Measurements from ENCODE around the gene HHATL. TPM values are rescaled to one million over a fixed set of nuclear protein-coding genes. Genes with fewer than 3 reads are reported as not detected.
A peak's percentile ranks its signal among the peaks of the same experiment; 100 is the strongest.

Gene HHATL
- total and polyA plus RNA-seq, 9 donors, result 0.12 to 1.3 (median 0.52) TPM; not detected in 5

DNA sequence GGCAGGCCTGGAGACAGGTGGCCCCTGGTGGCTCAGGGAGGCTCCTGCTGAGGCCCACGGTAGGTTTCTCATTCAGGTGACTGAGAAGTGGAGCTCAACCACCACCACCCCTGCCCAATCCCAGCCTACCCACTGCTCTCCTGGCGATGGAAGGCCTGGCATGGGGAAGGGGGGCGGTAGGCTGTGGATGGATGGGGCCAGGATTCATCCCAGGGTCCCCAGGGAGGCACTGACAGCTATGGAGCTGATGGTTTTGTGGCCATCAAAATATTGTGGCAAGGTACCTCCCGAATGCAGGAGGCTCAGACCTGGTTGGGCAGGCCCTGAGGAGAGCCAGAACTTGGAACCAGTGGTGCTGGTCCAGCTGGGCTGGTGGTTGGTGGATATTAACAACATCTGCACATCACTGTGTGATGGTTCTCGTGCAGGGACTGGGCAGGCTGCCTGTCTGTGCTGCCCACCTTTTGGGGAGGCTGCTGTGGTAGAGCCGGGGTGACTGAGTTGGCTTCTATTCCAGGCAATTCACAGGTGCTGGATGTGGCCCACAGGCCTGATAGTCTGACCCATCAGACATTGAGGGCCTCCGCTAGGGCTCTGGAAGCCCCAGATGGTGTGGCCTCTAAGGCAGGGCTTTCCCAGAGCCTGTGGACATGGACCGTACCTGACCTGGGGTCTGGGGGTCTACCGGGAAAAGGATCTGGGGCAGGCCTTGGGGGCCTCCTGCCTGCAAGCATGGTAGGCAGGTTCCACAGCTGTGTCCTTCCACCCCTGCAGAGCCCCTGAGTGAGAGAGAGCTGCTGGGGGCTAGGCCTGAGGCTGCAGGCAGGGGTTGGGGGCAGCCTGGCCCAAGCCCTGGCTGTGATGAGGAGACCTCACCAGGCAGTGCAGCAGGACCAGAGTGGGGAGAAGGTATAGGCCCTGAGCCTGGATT lies 45.7 kb downstream of the HHATL start:
- peak in 2 of 5 donors; percentile 10 to 21 for DNase-seq
- H3K4me1 ChIP-seq (ENCODE audit: insufficient read depth), result peaks cover 14% of the 10 kb centered on the region
- no peaks in the 10 kb centered on the region for H3K9me3 ChIP-seq
- H3K27ac ChIP-seq, result no peak overlapping the region
- 80 to 89% (median 87%) methylated on average over 8 to 9 of the region's 9 CpGs for WGBS, 3 donors
- TF ChIP-seq, protein P1, sequence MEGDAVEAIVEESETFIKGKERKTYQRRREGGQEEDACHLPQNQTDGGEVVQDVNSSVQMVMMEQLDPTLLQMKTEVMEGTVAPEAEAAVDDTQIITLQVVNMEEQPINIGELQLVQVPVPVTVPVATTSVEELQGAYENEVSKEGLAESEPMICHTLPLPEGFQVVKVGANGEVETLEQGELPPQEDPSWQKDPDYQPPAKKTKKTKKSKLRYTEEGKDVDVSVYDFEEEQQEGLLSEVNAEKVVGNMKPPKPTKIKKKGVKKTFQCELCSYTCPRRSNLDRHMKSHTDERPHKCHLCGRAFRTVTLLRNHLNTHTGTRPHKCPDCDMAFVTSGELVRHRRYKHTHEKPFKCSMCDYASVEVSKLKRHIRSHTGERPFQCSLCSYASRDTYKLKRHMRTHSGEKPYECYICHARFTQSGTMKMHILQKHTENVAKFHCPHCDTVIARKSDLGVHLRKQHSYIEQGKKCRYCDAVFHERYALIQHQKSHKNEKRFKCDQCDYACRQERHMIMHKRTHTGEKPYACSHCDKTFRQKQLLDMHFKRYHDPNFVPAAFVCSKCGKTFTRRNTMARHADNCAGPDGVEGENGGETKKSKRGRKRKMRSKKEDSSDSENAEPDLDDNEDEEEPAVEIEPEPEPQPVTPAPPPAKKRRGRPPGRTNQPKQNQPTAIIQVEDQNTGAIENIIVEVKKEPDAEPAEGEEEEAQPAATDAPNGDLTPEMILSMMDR (IDR thresholded peaks at IDR 0.05), result no peak
- no peak for TF ChIP-seq EP300 (IDR thresholded peaks at IDR 0.05)
- no peak for TF ChIP-seq POLR2A (IDR thresholded peaks at IDR 0.05)
- H3K27me3 ChIP-seq, result no peaks in the 10 kb centered on the region
- intact Hi-C loops (cut with DNase I), result loop anchor here in 1 of 4 donors (10.0 kb wide), 1 partner anchor 88 kb away; no protein-coding TSS in a partner anchor
- H3K4me3 ChIP-seq, result no peak overlapping the region
- no peaks in the 10 kb centered on the region for H3K36me3 ChIP-seq

GRCh38 chr3:42655980-42656679 lies 46.5 kb downstream of the HHATL start:
- TF ChIP-seq EP300 (IDR thresholded peaks at IDR 0.05), result no peak
- TF ChIP-seq, protein P1 (IDR thresholded peaks at IDR 0.05), result no peak
- TF ChIP-seq POLR2A (IDR thresholded peaks at IDR 0.05), result no peak
- Histone ChIP-seq H3K4me1 (ENCODE audit: insufficient read depth) (peaks cover 16% of the 10 kb centered on the region), H3K36me3 (no peaks in the 10 kb centered on the region), H3K27ac (peak overlapping the region in 1 of 2 donors; percentile 95), H3K27me3 (no peaks in the 10 kb centered on the region), H3K4me3 (no peak overlapping the region), H3K9me3 (no peaks in the 10 kb centered on the region)
- intact Hi-C loops (cut with DNase I), result loop anchor here in 1 of 4 donors (10.0 kb wide), 1 partner anchor 89 kb away; no protein-coding TSS in a partner anchor
- 77 to 85% (median 82%) methylated on average over 6 of the region's 6 CpGs for WGBS, 3 donors
- peak in 3 of 5 donors; percentile 18 to 45 (median 31) for DNase-seq

DNA sequence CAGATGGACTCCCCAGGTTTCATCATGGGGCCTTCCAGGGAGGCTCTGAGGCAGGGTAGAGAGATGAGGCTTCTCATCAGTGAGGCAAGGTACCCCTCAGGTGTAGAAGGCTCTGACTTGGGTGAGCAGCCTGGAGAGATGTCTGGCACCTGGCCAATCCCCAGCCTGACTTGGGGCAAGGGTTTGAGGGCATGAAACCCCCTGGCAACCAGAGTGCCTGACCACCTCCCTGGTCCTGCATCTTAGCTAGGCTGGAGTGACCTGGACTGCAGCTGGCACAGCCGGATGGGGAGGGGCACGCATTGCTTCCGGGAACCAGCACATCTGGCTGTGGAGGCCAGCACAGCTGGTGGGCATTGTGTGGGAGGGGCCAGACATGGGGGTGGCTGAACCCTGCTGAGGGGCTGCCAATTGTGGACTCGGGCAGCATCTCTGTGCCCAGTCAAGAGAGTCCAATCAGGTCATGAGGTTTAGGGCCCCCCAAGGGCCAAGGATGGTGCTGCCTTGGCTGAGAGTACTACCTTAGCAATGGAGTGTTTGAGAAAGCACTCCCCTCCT lies 47.2 kb downstream of the HHATL start:
- no peaks in the 10 kb centered on the region for H3K27me3 ChIP-seq
- peak; percentile 51 to 78 (median 71) for DNase-seq
- H3K36me3 ChIP-seq, result no peaks in the 10 kb centered on the region
- H3K27ac ChIP-seq, result peak overlapping the region; percentile 95 to 98
- intact Hi-C loops (cut with DNase I), result loop anchor here in 1 of 4 donors (10.0 kb wide), 1 partner anchor 89 kb away; no protein-coding TSS in a partner anchor
- WGBS, 3 donors, result 26 to 46% (median 29%) methylated on average over 4 of the region's 4 CpGs
- TF ChIP-seq, protein P1 (IDR thresholded peaks at IDR 0.05), result no peak
- TF ChIP-seq EP300 (IDR thresholded peaks at IDR 0.05) (no peak), POLR2A (IDR thresholded peaks at IDR 0.05) (no peak)
- no peaks in the 10 kb centered on the region for H3K9me3 ChIP-seq
- peaks cover 16% of the 10 kb centered on the region for H3K4me1 ChIP-seq (ENCODE audit: insufficient read depth)
- peak overlapping the region; percentile 88 for H3K4me3 ChIP-seq

Data from ovary (tissue), 9 donors.